ENCODE results near the gene SLC22A3.
"Not testable (repeated sequence)": the region's sequence is repeated elsewhere in the genome, so short reads cannot be mapped to it uniquely, and the experiment has no call there.

DNA sequence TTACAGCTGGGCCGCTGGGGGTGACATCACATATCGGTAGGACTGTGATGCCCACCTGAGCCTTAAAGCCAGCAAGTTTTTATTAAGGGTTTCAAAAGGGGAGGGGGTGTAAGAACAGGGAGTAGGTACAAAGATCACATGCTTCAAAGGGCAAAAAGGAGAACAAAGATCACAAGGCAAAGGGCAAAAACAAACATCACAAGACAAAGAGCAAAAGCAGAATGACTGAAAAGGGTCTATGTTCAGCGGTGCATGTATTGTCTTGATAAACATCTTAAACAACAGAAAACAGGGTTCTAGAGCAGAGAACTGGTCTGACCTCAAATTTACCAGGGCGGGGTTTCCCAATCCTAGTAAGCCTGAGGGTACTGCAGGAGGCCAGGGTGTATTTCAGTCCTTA is 101.6 kb downstream of the SLC22A3 start:
- TF ChIP-seq, protein P1, sequence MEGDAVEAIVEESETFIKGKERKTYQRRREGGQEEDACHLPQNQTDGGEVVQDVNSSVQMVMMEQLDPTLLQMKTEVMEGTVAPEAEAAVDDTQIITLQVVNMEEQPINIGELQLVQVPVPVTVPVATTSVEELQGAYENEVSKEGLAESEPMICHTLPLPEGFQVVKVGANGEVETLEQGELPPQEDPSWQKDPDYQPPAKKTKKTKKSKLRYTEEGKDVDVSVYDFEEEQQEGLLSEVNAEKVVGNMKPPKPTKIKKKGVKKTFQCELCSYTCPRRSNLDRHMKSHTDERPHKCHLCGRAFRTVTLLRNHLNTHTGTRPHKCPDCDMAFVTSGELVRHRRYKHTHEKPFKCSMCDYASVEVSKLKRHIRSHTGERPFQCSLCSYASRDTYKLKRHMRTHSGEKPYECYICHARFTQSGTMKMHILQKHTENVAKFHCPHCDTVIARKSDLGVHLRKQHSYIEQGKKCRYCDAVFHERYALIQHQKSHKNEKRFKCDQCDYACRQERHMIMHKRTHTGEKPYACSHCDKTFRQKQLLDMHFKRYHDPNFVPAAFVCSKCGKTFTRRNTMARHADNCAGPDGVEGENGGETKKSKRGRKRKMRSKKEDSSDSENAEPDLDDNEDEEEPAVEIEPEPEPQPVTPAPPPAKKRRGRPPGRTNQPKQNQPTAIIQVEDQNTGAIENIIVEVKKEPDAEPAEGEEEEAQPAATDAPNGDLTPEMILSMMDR (IDR thresholded peaks at IDR 0.05; ENCODE audit: poor library complexity): not testable (repeated sequence)
- not testable (repeated sequence) for TF ChIP-seq EZH2 (IDR thresholded peaks at IDR 0.05; ENCODE audit: borderline replicate concordance)

All from hepatocyte (in vitro differentiated cells).